ENCODE data around the gene SNX21.

DNA sequence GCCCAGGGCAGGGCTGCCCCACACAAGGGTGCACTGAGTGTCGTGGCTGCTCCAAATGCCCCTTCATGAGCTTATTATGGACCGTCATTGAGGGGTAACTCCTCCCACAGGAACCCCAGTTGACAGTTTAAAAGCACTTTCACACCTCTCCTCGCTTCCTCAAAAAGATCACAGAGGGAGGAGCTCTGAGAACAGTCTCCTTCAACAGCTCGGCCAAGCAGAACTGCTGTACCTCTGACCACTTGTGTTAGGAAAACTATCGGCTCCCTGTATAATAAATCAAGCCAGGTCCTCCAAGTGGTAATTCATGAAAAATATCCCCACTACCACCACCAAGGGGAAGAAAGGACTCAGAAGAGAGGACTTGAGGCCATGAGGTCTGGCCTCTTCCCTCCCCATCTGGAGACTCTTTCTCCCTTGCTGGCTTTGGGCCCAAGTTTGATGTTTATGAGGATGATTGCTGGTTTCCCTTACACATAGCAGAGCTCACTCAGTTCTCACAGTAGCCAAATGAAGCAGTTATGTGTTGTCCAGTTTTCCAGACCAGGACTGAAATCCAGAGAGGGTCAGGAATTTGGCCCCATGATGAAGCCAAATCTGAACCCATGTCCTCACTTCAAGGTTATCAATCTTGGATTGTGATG lies 8.7 kb downstream of the SNX21 start:
- TF ChIP-seq EZH2phosphoT487 (IDR thresholded peaks at IDR 0.05; ENCODE audit: borderline replicate concordance, low read length): no peak
- TF ChIP-seq, protein P1, sequence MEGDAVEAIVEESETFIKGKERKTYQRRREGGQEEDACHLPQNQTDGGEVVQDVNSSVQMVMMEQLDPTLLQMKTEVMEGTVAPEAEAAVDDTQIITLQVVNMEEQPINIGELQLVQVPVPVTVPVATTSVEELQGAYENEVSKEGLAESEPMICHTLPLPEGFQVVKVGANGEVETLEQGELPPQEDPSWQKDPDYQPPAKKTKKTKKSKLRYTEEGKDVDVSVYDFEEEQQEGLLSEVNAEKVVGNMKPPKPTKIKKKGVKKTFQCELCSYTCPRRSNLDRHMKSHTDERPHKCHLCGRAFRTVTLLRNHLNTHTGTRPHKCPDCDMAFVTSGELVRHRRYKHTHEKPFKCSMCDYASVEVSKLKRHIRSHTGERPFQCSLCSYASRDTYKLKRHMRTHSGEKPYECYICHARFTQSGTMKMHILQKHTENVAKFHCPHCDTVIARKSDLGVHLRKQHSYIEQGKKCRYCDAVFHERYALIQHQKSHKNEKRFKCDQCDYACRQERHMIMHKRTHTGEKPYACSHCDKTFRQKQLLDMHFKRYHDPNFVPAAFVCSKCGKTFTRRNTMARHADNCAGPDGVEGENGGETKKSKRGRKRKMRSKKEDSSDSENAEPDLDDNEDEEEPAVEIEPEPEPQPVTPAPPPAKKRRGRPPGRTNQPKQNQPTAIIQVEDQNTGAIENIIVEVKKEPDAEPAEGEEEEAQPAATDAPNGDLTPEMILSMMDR (IDR thresholded peaks at IDR 0.05; ENCODE audit: low read depth, low read length, poor library complexity, severe bottlenecking): no peak
